ENCODE measurements around the gene LRP3.

The LRP3 gene

DNA sequence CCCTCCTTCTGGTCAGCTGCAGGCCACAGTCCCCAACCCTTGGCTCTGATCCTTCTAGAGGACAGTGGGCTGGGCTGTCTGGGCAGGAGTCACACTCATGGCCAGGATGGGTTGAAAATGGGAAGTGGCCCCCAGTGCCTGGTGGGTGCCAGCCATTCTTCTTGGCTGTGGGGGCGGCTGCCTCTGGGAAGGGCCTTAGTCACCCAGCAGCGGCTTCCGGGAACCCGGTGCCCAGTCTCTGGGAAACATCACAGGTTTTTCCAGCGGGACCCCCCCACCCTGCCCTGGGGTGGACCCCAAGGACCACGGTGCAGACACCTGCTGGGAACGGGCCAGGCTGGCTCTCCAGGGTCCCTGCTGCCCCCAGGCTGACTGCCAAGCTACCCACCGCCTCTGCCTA, 58.8 kb downstream of the LRP3 start:
- DNase-seq (ENCODE audit: low spot score) (no peak), FAIRE-seq (no peak)

DNA sequence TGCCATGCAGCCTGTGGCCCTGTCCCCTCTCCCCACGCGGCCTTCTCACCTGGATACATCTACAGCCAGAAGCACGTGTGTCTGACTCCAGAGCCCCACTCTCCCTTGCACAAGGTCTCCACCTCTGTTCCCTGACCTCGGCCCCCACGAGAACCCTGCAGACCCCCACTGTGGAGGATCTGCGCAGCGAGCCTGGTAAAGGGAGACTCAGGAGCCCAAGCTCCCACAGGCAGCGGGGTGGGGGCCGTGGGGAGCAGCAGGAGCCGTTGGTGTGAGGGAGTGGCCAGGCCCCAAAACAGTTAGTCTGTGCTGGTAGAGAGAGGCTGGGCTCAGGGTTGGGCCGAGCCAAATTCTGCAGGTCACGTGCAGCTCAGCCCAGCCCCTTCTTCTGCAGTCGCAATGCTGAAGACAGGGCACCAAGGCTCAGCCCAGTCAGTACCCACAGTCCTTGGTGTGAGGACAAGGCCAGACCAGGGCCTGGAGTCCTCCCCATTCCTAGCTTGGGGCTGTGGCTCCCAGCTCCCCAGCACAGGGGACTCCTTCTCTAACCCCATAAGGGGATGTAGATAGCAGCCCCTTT, 60.2 kb downstream of the LRP3 start:
- no peak for DNase-seq (ENCODE audit: low spot score)
- no peak for FAIRE-seq

DNA sequence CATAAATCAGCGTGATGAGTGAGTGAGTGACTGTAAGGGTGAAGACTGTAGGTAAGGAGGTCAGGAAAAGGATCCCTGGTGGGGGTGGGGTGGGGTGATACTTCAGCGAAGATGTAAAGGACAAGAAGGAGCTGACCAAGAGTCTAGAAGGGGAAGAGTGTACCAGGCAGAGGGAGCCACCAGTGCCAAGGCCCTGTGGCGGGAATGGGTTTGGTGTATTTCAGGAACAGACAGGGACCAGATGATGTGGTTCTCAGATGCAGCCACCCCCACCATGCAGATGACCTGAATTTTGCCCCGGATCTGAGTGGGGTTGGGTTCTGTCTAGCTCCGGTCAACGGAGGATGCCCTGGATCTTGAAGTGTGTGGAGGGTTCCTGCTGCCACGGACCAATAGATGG, 61.7 kb downstream of the LRP3 start:
- DNase-seq (ENCODE audit: low spot score) (no peak), FAIRE-seq (no peak)

DNA sequence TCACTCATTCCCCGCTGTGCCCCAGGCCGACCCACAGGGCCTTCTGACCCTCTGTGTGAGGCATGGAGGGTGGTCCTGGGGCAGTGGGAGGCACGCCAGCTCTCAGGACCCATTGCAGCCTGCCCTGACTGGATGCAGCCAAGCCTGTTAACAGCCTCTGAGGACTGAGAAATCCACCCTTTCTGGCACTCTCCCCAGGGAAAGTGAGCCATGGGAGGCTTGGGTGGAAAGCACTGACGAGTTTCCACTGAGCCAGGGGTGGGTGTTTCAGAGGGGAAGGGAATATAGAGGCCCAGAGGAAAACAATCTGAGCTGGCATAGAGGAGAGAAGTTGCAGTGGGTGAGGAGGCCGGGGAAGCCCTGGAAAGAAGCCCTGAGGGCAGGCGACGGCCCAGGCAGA, 62.1 kb downstream of the LRP3 start:
- no peak for DNase-seq (ENCODE audit: low spot score)
- no peak for FAIRE-seq

DNA sequence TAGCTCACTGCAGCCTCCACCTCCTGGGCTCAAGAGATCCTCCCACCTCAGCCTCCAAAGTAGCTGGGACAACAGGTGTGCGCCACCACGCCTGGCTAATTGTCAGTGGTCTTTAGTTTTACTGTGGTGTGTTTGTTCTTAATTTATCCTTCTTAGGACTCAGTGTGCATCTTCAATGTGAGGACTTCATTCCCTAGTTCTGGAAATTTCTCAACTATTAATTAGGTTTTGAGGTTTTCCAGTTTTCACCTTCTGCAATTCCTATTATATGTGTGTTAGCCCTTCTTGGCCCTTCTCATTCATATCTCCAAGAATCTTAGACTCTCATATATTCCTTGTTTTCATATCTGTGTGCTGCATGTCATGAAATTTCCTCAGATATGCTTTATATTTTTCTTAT, 63.7 kb downstream of the LRP3 start:
- DNase-seq (ENCODE audit: low spot score) (no peak), FAIRE-seq (no peak)
